Activated CD4-positive, alpha-beta T cell treated with anti-CD3 and anti-CD28 coated beads, Interleukin-2, Interleukin-6, amounts not matched to agents 100 ng/mL and 50 ng/mL, durations not matched to agents 16 hours and 8 hours (primary cell): ENCODE measurements around the gene TNFRSF14.
"Not testable (repeated sequence)": the region's sequence is repeated elsewhere in the genome, so short reads cannot be mapped to it uniquely, and the experiment has no call there.

Source experiments
- DNase-seq: peaks from one replicate; pipeline ENCODE4 v3.0.0-alpha.2; 2020

Gene TNFRSF14

DNA sequence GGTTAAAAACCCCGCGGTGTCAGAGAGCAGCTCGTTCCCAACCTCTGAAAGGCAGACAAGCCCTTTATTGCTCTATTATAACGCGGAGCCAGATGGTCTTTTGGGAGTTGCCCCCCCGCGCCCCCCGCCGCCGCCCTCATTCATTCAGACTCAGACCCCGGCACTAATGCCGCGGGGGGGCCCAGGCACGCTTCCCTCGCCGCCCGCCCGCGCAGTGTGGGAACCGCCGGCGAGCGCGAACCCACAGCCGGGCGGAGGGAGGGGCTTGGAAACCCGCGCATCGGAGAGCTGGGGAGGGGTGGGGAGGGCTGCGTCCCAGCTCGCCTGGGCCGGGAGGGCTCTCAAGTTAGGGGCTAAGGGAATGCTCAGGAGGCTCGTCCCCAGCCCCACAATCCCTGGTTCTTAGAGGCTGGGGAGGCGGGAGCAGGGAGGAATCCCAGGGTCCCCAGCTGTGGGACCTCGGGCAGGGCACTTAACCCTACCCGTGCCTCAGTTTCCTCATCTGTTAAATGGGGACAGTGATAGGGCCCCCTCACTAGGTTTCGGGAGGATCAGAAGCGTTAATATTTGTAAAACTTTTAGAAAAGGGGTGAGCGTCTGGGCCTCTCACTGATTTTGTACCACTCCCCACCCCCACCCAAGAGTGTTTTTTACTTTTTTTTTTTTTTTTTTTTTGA is 15.2 kb upstream of the TNFRSF14 start:
- DNase-seq: no peak

DNA sequence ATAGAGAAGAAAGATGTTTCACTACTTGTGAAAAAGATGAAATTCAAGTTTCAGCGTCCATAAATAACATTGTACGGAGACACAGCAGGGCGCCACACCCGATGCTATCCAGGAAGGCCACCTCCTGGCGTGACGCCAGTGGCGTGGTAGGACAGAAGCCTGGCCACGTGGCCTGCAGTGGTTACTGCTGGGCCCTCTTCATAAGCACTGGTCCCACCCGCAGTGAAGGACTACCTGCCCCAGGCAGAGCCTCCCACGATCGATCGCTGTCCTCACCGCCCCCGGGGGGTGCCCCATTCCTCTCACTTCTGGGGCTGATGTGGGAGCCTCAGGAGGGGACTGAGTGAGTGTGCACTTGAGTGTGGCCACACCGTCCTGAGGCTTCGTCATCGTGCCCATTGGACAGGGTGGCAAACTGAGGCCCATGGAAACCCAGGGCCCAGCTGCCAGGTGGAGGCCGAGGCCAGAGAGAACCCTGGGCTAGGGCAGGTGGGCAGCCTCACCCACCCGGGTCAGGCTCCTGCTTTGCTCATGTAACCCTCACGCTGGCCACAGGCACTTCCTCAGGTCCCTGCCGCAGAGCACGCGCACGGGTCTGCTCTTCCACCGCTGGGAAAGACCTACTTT is 14.4 kb upstream of the TNFRSF14 start:
- no peak for DNase-seq

GRCh38 chr1:2542246-2542915 is 13.8 kb upstream of the TNFRSF14 start:
- DNase-seq: no peak

DNA sequence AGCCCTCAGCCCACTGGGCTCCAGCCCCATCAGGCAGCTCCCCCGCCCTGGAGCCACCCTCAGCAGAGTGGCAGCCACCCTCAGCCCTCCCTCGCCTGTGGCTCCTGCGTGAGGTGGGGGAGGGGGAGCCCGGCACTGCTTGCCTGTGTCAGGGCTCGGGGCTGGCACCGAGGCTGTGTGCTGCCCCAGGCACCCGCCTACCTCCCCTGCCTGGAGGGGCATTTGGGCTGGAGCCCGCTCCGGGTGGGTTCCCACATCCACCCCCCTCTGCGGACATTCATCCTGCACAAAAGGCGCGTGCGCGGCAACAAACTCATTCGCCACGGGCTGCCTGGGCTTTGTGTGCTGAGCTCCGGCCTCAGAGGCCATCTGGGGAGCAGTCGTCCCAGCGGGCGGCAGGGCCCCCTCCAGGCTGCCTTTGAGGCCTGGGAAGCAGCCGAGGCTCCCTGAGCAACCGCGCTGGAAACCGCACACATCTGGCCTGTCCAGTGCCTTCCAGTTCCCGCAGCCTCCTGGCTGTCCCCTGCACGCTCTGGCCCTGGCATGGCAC is 12.6 kb upstream of the TNFRSF14 start:
- no peak for DNase-seq

GRCh38 chr1:2544093-2544874 is 11.9 kb upstream of the TNFRSF14 start:
- no peak for DNase-seq

- DNase-seq: no peak
Measured at GRCh38 chr1:2544875-2545640, 11.1 kb upstream of the TNFRSF14 start.

- peak; percentile 93 for DNase-seq
Measured at GRCh38 chr1:2545754-2546514, 10.2 kb upstream of the TNFRSF14 start.

DNA sequence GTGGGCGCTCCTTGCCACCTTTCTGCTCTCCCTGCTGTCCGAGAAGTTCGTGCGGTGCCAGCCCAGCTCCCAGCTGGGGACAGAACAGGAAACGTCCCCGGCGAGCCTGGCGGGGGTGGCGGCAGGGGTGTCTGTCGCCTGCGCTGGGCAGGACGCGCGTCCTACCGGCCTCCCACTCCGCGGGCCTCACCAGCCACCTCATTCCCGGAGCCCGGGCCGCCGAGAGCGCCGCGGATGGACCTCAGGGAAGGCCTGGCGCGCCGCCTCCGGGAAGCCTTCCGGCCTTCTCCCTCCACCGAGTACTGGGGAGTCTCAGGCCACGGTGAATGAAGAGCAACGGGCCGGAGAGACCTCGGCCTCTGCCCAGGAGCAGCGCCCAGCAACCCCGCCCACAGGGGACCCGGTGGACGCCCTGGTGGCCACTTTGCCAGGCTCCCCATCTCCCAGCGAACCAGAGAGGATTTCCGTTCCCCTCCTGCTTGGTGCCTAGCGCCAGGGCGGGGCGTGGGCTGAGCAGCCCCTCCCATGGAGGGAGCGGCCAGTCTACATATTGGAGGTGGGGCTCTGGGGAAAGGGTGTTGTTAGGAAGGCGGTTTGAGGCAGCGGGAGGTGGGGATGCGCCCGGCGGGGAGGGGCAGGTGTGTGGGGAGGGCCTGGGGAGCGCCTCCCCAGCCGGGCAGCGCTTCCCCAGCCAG is 9.5 kb upstream of the TNFRSF14 start:
- DNase-seq: peak; percentile 95

- DNase-seq: peak; percentile 76
Measured at GRCh38 chr1:2547210-2548067, 8.7 kb upstream of the TNFRSF14 start.

DNA sequence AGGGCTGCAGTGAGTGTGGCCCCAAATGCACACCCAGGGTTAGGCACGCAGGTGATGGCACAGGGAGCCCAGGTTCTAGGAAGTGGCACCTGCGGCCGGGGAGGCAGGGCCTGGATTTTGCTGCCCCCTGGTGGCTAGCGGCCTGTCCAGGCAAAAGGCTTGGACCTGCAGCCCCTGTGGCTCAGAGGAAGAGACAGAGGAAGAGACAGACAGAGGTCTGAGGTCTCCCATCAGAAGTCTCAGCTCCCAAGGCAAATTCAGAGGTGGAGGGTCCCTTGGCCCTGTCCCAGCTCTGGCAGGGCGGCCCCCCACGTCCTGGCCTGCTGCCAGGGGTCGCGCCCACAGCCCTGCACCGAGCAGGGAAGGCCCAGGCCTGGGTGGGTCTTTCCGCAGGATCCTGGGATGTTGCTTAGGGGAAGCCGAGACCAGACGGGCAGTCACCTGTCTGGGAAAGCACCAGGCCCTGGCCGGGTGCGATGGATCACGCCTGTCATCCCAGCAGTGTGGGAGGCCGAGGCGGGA is 8.0 kb upstream of the TNFRSF14 start:
- DNase-seq: peak; percentile 91

GRCh38 chr1:2549367-2550029 is 6.7 kb upstream of the TNFRSF14 start:
- not testable (repeated sequence) for DNase-seq

DNA sequence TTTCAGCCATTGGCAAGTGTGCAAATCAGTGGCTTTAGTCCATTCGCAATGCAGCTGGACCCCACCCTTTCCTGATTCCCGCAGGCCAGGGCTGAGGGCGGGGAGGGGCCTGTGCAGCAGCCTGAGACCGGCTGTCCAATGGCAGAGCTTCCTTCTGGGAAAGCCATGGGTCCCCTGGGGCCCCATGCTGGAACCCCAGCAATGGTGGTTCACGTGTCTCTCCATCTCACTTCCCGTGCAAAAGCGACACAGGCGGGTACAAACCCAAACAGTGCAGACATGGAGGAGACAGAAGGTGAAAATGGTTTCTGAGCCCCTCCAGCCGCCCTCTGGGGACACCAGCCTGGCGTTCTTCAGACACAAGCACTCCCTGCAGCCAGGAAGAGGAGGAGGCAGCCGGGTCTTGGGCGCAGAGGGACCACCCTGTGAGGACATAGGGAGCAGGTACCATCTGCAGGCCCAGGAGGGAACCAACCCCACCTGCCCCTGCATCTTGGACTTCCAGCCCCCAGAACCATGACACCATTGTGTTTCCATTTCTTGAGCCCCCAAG is 5.8 kb upstream of the TNFRSF14 start:
- not testable (repeated sequence) for DNase-seq

DNA sequence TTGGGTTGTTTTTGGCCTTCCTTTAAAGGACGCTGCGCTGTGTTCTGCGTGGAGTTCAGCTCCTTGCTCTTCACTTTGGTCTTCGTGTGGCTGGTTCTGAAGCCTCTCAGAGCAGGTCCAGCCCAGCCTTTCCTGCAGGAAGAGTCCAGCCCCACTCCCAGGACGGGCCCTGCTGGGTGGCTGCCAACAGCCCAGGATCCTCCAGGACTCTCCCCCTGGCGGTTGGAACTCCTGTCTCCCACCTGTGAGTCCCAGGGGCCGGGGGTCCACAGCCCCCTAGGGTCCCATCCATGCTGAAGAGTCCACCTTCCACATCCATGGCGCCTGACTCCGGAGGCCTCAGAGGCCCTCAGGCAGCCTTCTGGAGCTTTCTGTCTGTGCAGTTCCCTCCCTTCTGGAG is 4.6 kb upstream of the TNFRSF14 start:
- DNase-seq: not testable (repeated sequence)

DNA sequence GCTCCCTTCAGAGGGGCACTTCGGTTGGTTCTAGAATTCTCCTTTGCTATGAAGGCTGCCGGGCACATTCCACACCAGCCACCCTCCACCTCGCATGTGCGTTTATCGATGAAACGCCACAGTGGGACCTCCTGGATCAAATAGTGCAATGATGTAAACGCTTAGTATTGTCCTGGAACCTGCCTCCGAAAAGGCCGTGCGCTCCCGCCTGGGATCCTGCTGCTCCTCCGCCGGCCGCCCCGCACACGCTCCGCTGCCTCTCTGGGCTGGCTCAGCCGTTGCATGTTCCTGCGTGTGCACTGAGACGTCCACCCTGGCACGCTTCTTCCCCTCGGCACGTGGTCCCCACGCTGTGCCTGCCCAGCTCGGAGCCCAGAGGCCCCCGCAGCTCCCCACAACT is 4.0 kb upstream of the TNFRSF14 start:
- DNase-seq: no peak

DNA sequence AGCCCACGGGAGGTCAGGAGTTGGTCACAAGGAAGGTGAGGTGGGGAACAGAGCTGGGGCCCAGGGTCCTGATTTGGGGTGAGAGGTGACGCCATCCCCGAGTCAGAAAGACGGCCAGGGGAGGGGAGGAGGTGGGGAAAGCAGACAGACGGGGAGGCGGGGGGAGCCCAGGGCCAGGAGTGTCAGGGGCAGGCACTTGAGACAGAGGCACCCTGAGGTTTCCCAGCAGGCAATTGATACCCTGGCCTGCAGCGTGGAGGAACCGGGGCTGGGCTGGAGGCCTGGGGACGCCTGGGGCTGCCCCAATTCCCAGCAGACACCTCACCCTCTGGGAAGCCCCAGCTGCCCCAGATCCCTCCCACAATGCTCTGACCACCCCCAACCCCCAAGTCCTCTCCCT is 3.1 kb upstream of the TNFRSF14 start:
- not testable (repeated sequence) for DNase-seq

DNA sequence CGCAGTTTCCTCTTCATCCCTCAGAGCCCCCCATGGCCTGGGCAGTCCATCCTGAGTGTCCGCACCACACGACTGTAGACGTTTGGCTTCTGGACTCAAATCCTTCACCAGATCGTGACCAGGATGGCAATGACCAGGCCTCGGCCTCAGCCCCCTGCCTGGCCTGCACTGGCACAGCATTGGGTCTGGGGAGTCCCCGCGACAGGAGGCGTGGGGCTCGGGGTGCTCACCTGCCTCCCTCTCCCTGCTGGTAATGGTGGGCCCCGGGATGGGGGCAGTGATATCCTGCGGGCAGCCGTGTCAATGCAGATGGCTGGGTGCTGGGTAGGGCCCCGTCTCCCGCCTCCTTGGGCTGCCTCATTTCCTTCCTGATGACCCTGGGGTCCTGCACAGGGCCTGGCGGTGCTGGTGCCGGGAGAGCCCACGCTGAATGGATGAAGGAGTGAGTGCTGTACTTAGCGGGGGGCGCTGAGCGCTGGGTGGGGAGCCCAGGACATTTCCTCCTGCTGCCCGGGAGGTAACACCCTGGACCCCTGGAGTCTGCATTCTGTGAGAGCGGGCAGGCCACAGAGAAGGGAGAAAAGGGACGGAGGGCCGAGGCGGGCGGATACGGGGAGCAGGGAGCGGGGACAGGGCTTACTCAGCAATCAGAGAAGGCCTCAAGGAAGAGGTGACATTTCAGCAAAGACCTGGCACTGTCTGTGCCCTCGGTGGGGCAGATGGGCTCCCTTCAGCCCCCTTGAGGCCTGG is 2.1 kb upstream of the TNFRSF14 start:
- no peak for DNase-seq

DNA sequence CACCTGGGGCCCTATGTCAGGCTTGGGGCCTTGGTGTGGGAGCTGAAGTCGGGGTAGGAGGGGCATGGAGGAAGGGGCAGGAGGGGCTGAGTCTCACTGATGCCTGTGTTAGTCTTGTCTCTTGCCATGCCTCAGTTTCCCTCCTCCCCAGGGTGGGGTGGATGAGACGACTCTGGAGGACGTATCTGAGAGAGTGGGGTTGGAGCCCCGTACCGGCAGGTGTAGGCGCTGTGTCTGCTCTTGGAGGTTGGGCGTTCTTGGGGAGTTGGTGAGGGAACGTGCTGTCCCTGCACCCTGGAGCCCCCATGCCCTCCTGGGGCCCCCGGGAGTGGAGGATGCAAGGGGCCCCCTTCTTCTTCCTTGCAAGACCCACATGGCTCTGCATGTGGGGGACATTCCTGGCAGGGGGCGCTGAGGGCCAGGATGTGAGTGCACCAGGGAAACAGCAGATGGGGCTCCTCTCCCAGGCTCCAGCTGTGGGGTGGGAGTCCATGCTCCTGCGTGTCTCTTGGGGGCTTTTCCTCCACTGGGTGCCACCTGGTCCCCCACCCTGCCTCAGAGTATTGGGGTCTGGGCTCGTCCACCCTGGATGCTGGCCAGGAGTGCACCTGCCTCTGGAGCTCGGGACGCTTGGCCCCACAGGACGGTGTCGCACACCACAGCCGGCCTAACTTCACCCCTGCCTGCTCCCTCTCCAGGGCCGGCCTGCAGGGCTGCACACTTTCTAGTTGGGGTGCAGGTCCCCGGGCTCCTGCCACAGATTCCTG is 1.4 kb upstream of the TNFRSF14 start:
- peak; percentile 56 for DNase-seq
